HEK293T (cell line): Measurements from ENCODE around the gene DMKN.
"Not testable (repeated sequence)": the region's sequence is repeated elsewhere in the genome, so short reads cannot be mapped to it uniquely, and the experiment has no call there.

Source experiments
- ARNT ChIP-seq: fragments of 450-650 bp; IDR thresholded peaks from 2 replicates; pipeline ENCODE4 v1.6.1; 2017; ENCODE audit warnings: mild to moderate bottlenecking
- CTBP1 ChIP-seq: fragments of 450-650 bp; IDR thresholded peaks from 2 replicates; pipeline ENCODE4 v1.6.1; 2016; ENCODE audit warnings: borderline replicate concordance
- SUZ12 ChIP-seq: fragments of 450-650 bp; IDR thresholded peaks from 2 replicates; pipeline ENCODE4 v1.6.1; 2016; ENCODE audit warnings: mild to moderate bottlenecking

DNA sequence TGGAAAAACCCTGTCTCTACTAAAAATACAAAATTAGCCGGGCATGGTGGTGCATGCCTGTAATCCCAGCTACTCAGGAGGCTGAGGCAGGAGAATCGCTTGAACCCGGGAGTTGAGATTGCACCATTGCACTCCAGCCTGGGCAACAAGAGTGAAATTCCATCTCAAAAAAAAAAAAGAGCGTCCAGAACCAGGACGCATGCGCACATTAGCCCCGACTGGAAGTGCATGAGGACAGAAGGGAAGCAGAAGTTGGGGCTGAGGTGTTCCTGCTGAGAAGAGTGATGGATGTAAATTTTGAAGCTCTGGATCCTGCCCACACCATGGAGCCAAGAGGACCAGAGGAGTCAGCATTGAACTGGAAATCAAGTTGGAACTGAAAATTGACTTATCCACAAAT, 38.9 kb downstream of the DMKN start:
- not testable (repeated sequence) for TF ChIP-seq ARNT, SUZ12, CTBP1
